HEK293T (cell line): ENCODE results near the gene TRPC3.

ENCODE experiments used
- ARNT ChIP-seq: fragments of 450-650 bp; IDR thresholded peaks from 2 replicates; pipeline ENCODE4 v1.6.1; 2017; ENCODE audit warnings: mild to moderate bottlenecking
- BHLHE40 ChIP-seq: fragments of 450-650 bp; IDR thresholded peaks from 2 replicates; pipeline ENCODE4 v1.6.1; 2016; ENCODE audit warnings: mild to moderate bottlenecking, moderate library complexity, borderline replicate concordance
- CTBP1 ChIP-seq: fragments of 450-650 bp; IDR thresholded peaks from 2 replicates; pipeline ENCODE4 v1.6.1; 2016; ENCODE audit warnings: borderline replicate concordance
- ELF4 ChIP-seq: fragments of 450-650 bp; IDR thresholded peaks from 2 replicates; pipeline ENCODE4 v1.6.1; 2017; ENCODE audit warnings: antibody characterized with exemption
- FOXA1 ChIP-seq: fragments of 450-650 bp; IDR thresholded peaks from 2 replicates; pipeline ENCODE4 v1.6.1; 2016; ENCODE audit warnings: mild to moderate bottlenecking
- FOXK2 ChIP-seq: fragments of 450-650 bp; IDR thresholded peaks from 2 replicates; pipeline ENCODE4 v1.6.1; 2016; ENCODE audit warnings: mild to moderate bottlenecking
- FOXM1 ChIP-seq: fragments of 450-650 bp; IDR thresholded peaks from 2 replicates; pipeline ENCODE4 v1.6.1; 2017; ENCODE audit warnings: mild to moderate bottlenecking, borderline replicate concordance
- HDGF ChIP-seq: fragments of 450-650 bp; IDR thresholded peaks from 2 replicates; pipeline ENCODE4 v1.6.1; 2017; ENCODE audit warnings: antibody characterized with exemption, borderline replicate concordance
- L3MBTL2 ChIP-seq: fragments of 450-650 bp; conservative IDR thresholded peaks from 2 replicates; pipeline ENCODE4 v1.6.1; 2016; ENCODE audit warnings: mild to moderate bottlenecking
- LEF1 ChIP-seq: fragments of 450-650 bp; IDR thresholded peaks from 2 replicates; pipeline ENCODE4 v1.6.1; 2017; ENCODE audit warnings: mild to moderate bottlenecking, borderline replicate concordance
- NFRKB ChIP-seq: fragments of 450-650 bp; IDR thresholded peaks from 2 replicates; pipeline ENCODE4 v1.6.1; 2016; ENCODE audit warnings: mild to moderate bottlenecking, moderate library complexity
- SP1 ChIP-seq: fragments of 450-650 bp; IDR thresholded peaks from 2 replicates; pipeline ENCODE4 v1.6.1; 2017
- SUZ12 ChIP-seq: fragments of 450-650 bp; IDR thresholded peaks from 2 replicates; pipeline ENCODE4 v1.6.1; 2016; ENCODE audit warnings: mild to moderate bottlenecking
- TF ChIP-seq, protein P1 (sequence below): fragments of 450-650 bp; IDR thresholded peaks from 2 replicates; pipeline ENCODE4 v1.6.1; 2016

GRCh38 chr4:121991968-121992367 is 40.1 kb upstream of the TRPC3 start:
- no peak for TF ChIP-seq FOXM1
- no peak for TF ChIP-seq BHLHE40
- TF ChIP-seq FOXA1: no peak
- TF ChIP-seq SP1: no peak
- TF ChIP-seq HDGF: no peak
- no peak for TF ChIP-seq SUZ12
- TF ChIP-seq FOXK2: no peak
- no peak for TF ChIP-seq ELF4
- no peak for TF ChIP-seq CTBP1
- no peak for TF ChIP-seq NFRKB
- TF ChIP-seq L3MBTL2: no peak
- TF ChIP-seq ARNT: no peak
- TF ChIP-seq, protein P1, sequence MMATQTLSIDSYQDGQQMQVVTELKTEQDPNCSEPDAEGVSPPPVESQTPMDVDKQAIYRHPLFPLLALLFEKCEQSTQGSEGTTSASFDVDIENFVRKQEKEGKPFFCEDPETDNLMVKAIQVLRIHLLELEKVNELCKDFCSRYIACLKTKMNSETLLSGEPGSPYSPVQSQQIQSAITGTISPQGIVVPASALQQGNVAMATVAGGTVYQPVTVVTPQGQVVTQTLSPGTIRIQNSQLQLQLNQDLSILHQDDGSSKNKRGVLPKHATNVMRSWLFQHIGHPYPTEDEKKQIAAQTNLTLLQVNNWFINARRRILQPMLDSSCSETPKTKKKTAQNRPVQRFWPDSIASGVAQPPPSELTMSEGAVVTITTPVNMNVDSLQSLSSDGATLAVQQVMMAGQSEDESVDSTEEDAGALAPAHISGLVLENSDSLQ: no peak
- TF ChIP-seq LEF1: no peak
